ENCODE measurements around the gene YY1AP1. TPM values are rescaled to one million over a fixed set of nuclear protein-coding genes. Genes with fewer than 3 reads are reported as not detected.

The YY1AP1 gene
- total and polyA plus RNA-seq, 2 donors from 2014 or later: 33.4 to 67.1 TPM

GRCh38 chr1:155648207-155649147 lies 40.1 kb downstream of the YY1AP1 start:
- Histone ChIP-seq H3K27me3 (ENCODE audit: control insufficient read depth, insufficient read depth, low read length) (no peaks in the 10 kb centered on the region), H3K9me3 (ENCODE audit: control insufficient read depth in 2 of 3, insufficient read depth in 1 of 3, low read length in 3 of 3) (no peaks in the 10 kb centered on the region), H3K4me3 (ENCODE audit: low read length in 3 of 3) (no peak overlapping the region), H3K4me1 (ENCODE audit: control insufficient read depth in 2 of 3, insufficient read depth in 2 of 3, low read depth in 1 of 3, low read length in 3 of 3) (no peaks in the 10 kb centered on the region), H3K9ac (ENCODE audit: low read length in 3 of 3) (no peak overlapping the region), H3K36me3 (ENCODE audit: control insufficient read depth in 2 of 3, insufficient read depth in 3 of 3, low read length in 3 of 3) (no peaks in the 10 kb centered on the region), H3K27ac (ENCODE audit: low read depth in 2 of 2, low read length in 2 of 2) (no peak overlapping the region)
- DNase-seq (peak in 2 of 5 donors; percentile 25 to 58), FAIRE-seq (no peak)
- intact Hi-C loops (cut with DNase I): no loop called here
- TF ChIP-seq CTCF (IDR thresholded peaks at IDR 0.05; ENCODE audit: borderline replicate concordance, extremely low read depth, insufficient read depth): peak; percentile 54

- intact Hi-C loops (cut with DNase I): no loop called here
- TF ChIP-seq CTCF (IDR thresholded peaks at IDR 0.05; ENCODE audit: borderline replicate concordance, extremely low read depth, insufficient read depth): no peak
- Histone ChIP-seq H3K4me3 (ENCODE audit: low read length in 3 of 3) (no peak overlapping the region), H3K9me3 (ENCODE audit: control insufficient read depth in 2 of 3, insufficient read depth in 1 of 3, low read length in 3 of 3) (peaks cover 0 to 18% (median 2%) of the 10 kb centered on the region in 3 donors), H3K36me3 (ENCODE audit: control insufficient read depth in 2 of 3, insufficient read depth in 3 of 3, low read length in 3 of 3) (no peaks in the 10 kb centered on the region), H3K4me1 (ENCODE audit: control insufficient read depth in 2 of 3, insufficient read depth in 2 of 3, low read depth in 1 of 3, low read length in 3 of 3) (no peaks in the 10 kb centered on the region), H3K9ac (ENCODE audit: low read length in 3 of 3) (no peak overlapping the region), H3K27me3 (ENCODE audit: control insufficient read depth, insufficient read depth, low read length) (no peaks in the 10 kb centered on the region), H3K27ac (ENCODE audit: low read depth in 2 of 2, low read length in 2 of 2) (no peak overlapping the region)
- FAIRE-seq (no peak), DNase-seq (no peak)
These were observed 42.3 kb downstream of the YY1AP1 start for GRCh38 chr1:155646307-155646706.

- Histone ChIP-seq H3K4me3 (ENCODE audit: low read length in 3 of 3) (no peak overlapping the region), H3K4me1 (ENCODE audit: control insufficient read depth in 2 of 3, insufficient read depth in 2 of 3, low read depth in 1 of 3, low read length in 3 of 3) (no peaks in the 10 kb centered on the region), H3K9me3 (ENCODE audit: control insufficient read depth in 2 of 3, insufficient read depth in 1 of 3, low read length in 3 of 3) (peaks cover 0 to 18% (median 2%) of the 10 kb centered on the region in 3 donors), H3K27ac (ENCODE audit: low read depth in 2 of 2, low read length in 2 of 2) (no peak overlapping the region), H3K36me3 (ENCODE audit: control insufficient read depth in 2 of 3, insufficient read depth in 3 of 3, low read length in 3 of 3) (no peaks in the 10 kb centered on the region), H3K9ac (ENCODE audit: low read length in 3 of 3) (no peak overlapping the region), H3K27me3 (ENCODE audit: control insufficient read depth, insufficient read depth, low read length) (no peaks in the 10 kb centered on the region)
- TF ChIP-seq CTCF (IDR thresholded peaks at IDR 0.05; ENCODE audit: borderline replicate concordance, extremely low read depth, insufficient read depth): no peak
- FAIRE-seq (no peak), DNase-seq (peak in 1 of 5 donors; percentile 25)
- intact Hi-C loops (cut with DNase I): no loop called here
These were observed 42.9 kb downstream of the YY1AP1 start for GRCh38 chr1:155645648-155646047.

Data from kidney (tissue), 14 donors.